ENCODE results near the gene UBE2V1.
"Not testable (repeated sequence)": the region's sequence is repeated elsewhere in the genome, so short reads cannot be mapped to it uniquely, and the experiment has no call there.

UBE2V1 gene

DNA sequence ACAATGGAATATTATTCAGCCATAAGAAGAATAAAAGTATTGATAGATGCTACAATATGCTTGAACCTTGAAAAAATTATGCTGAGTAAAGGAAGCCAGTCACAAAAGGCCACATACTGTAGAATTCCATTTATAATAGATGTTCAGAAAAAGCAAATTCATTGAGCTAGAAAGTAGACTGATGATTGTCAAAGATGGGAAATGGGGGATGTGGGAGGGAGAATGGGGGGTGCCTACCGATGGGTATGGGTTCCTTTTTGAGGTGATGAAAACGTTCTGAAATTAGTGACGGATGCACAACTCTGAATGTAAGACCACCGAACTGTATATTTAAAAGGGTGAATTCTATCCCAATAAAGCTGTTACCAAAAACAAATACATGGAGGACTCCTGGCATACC lies 18.4 kb downstream of the UBE2V1 start:
- no peak for DNase-seq

- DNase-seq = no peak
Measured at GRCh38 chr20:50093240-50093639, 19.7 kb downstream of the UBE2V1 start.

- DNase-seq = no peak
Measured at GRCh38 chr20:50092436-50092835, 20.5 kb downstream of the UBE2V1 start.

- no peak for DNase-seq
Measured at GRCh38 chr20:50089787-50090177, 23.2 kb downstream of the UBE2V1 start.

DNA sequence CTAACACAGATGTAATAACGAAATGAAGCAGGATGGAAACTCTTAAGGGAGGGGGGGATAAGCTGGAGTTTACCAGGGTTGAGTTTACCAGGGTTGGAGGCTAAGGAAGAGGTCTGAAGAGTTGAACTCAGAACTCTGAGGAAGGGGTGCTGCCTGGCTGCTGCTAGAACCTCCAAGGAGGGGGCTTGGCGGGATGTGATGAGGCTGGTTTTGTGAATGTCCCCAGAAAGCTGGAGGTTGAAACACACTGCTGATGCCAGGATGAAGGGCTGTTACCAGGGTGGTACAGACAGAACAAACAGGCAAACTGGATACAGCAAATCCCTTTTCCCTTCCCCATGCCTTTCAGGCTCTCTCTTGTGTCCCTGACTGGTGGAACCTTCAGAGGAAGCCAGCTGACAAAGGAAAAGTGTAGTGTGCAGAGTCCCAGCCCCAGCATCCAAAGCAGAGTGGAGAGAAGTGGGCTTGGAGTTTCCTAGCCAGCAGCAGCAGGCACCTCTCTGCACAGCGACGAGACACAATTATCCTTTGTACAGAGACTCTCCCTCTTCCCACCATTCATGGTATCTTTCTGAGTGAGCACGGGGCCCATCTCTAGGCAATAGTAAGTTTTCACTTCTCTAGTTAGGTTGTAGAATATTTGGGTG lies 23.7 kb downstream of the UBE2V1 start:
- no peak for DNase-seq

DNA sequence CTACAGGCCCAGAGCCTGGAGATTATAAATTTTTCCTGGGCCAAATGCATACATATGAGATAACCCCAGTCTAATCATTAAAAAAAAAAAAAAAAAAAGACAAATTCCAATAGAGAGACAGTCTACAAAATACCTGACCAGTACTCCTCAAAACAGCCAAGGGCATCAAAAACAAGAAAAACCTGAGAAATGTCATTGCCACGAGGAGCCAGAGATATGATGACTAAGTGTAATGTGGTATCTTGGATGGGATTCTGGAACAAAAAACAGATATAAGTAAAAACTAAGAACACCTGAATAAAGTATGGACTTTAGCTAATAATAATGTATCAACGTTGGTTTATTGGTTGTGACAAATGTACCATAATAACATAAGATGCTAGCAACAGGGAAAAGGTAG lies 24.9 kb downstream of the UBE2V1 start:
- no peak for DNase-seq

GRCh38 chr20:50085481-50086365 lies 27.2 kb downstream of the UBE2V1 start:
- peak; percentile 64 for DNase-seq

- no peak for DNase-seq
Measured at GRCh38 chr20:50085146-50085480, 27.8 kb downstream of the UBE2V1 start.

DNA sequence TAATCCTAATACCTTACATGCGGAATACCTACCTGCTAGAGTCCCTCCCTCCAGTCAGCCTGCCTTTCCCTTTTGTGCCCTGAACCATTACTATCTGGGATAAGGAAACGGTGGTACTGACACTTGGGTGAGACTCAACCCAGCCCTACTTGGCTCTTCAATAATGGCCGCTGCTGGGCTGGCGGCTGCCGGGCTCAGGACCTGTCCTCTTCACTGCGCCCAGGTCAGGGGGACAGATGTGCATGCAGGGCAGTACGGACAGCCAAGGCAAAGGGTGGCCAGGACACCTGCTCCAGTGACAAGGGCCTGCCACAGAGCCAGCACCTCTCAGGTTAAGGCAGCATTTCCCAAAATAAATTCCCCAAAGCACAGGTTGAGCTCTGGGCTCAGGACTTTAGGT lies 29.9 kb downstream of the UBE2V1 start:
- no peak for DNase-seq

DNA sequence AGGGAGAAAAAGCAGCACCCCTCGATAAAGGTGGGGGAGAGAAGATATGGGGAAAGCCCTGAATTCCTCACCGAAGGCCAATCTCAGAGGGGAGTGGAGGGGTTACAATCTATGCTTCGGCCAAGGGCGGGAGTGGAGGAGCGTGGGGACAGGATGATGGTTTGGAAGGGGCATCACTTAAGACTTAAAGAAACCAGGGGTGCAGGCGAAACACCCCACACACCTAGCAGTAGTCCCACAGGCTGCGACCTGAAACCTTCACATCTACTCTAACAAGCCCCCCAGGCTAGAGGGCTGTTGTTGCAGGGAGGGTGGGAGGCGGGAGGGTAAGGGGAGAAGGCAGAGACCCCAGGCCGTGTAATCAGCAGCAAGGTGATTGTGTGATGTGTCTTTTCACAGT lies 30.9 kb downstream of the UBE2V1 start:
- not testable (repeated sequence) for DNase-seq

- DNase-seq = no peak
Measured at GRCh38 chr20:50077818-50078601, 34.9 kb downstream of the UBE2V1 start.

GRCh38 chr20:50073500-50073899 lies 39.5 kb downstream of the UBE2V1 start:
- DNase-seq = no peak

- peak; percentile 71 for DNase-seq
Measured at GRCh38 chr20:50071039-50071888, 41.7 kb downstream of the UBE2V1 start.

DNA sequence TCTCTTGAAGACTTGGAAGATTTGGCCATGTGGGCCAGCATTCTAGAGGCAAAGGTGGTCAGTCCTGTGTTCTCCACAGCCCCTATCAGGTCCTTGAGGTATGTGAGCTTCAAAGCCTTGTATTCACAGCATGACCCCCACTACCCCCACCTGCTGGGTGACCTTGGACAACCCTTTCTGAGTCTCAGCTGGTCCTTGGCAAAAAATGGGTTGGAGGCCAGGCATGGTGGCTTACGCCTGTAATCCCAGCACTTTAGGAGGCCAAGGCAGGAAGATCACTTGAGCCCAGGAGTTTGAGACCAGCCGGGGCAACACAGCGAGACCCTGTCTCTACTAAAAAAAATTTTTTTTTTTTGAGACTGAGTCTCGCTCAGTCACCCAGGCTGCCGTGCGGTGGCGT lies 42.6 kb downstream of the UBE2V1 start:
- no peak for DNase-seq

- no peak for DNase-seq
Measured at GRCh38 chr20:50068041-50068651, 44.8 kb downstream of the UBE2V1 start.

- DNase-seq = no peak
Measured at GRCh38 chr20:50067461-50067860, 45.5 kb downstream of the UBE2V1 start.

GRCh38 chr20:50067018-50067417 lies 45.9 kb downstream of the UBE2V1 start:
- DNase-seq = no peak

GRCh38 chr20:50066161-50066834 lies 46.7 kb downstream of the UBE2V1 start:
- DNase-seq = no peak

DNA sequence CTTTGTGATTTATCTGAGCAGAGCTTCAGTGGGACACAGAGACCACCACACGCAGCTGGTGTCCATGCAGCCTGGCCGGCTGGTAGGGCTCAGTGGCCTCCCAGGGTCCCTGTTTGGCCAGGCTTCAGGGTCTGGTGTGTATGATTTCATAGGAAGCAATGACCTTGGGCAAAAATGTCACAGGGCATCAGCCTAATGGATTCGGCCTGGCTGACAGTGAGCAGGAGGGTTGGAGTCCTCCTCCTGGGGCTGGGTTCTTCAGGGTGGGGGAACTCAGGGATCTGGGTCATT lies 47.7 kb downstream of the UBE2V1 start:
- DNase-seq = no peak

- not testable (repeated sequence) for DNase-seq
Measured at GRCh38 chr20:50063763-50064162, 49.2 kb downstream of the UBE2V1 start.

DNA sequence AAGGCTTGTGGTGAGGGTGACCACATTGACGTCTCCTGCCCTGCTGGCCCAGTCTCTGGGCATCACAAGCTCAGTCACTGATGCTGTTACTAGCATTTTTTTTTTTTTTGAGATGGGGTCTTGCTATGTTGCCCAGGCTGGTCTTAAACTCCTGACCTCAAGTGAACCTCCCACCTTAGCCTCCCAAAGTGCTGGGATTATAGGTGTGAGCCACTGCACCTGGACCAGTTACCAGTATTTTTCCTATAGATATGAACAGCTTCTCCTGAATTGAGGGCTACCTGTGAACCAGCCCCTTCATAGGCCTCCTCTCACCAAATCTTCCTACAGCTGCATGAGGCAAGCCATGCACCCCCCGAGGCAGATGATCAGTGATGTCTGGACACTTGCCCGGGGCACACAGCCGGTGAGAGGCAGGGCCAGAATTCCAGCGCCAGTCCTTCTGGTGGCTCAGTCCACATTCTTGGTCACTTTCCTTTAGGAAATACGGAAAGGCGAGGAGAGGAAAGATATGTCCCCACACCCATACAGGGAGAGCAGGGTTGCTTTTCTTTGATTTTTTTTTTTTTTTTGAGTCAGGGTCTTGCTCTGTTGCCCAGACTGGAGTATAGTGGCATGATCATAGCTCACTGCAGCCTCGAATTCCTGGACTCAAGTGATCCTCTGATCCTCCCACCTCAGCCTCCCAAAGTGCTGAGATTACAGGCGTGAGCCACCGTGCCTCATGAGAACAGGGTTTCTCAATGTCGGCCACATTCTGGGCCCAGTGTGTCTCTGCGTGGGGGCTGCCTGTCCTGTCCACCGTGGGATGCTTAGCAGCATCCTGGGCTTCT lies 50.7 kb downstream of the UBE2V1 start:
- no peak for DNase-seq
